GM04504 (cell line): ENCODE results near the gene JMJD8.

Experiments used
- DNase-seq: peaks from one replicate; pipeline ENCODE4 v3.0.0-alpha.2; 2012; ENCODE audit warnings: low read depth

Gene JMJD8

DNA sequence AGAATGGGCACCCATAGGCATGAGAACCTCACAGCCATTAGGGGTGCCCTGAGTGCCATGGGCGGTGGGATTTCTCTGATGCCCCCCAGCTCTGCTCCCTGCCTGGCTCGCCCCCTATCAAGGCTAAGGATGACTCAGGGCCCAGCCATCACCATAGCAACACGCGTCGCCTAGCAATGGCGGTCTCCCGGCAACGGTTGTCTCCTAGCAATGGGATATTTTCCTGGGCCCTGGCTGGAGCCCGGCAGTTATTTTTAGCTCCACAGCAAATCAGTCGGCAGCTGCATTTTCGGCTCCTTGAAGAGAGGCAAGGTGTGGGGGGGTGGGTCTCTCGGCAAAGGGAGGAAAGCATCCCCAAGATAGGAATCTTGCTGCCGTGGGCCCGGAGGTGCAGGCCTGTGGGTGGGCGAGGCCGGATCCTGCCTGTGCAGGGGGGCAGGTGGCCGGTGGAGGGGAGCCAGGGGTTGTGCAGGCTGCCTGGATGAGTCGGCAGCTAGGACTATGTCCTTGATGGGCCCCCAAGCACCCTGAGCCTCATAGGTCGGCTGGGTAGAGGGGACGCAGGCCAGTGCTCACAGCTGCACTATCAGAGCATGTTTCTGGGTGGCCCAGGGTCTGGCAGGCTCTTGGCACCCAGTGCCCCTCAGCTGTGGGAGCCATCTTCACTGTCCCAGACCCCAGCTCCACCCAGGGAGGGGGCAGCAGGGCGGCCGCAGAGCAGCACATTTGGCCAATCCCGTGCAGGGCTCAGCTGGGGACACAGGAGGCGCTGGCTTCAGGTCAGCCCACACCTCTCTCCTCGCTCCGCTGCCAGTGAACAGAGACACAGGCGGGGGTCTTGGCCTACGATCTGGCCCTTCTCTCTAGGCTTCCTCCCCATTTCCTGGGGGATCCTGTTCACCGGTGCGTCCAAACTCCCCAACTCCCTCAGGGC, 25.7 kb upstream of the JMJD8 start:
- no peak for DNase-seq

DNA sequence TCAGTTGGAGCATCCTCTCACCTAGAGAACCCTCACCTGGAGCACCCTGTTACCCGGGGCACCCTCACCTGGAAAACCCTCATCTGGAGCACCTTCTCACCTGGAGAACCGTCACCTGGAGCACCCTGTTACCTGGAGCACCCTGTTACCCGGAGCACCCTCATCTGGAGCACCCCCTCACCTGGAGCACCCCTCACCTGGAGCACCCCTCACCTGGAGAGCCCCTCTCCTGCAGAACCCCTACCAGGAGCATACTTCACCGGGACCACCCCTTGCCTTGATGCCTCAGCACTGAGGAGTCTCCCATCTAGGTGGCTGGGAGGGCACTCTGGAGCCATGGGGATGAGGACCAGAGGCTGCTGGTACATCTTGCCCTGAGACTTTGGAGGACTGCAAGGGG, 24.8 kb upstream of the JMJD8 start:
- DNase-seq = no peak

DNA sequence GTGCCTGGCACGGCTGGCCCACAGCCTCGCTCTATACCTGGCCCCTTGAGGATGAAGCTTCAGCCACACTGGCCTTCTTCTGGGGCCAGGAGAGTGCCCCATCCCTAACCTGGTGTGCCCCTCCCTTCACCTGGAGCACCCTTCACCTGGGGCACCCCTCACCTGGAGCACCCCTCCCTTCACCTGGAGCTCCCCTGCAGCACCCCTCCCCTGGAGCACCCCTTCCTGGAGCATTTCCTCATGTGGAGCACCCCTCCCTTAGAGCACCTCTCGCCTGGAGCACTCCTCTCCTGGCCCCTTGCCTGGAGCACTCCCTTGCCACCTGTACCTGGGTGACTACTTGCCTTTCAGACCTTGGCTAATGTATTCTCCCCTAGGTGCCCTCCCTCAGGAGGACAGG, 23.9 kb upstream of the JMJD8 start:
- no peak for DNase-seq

DNA sequence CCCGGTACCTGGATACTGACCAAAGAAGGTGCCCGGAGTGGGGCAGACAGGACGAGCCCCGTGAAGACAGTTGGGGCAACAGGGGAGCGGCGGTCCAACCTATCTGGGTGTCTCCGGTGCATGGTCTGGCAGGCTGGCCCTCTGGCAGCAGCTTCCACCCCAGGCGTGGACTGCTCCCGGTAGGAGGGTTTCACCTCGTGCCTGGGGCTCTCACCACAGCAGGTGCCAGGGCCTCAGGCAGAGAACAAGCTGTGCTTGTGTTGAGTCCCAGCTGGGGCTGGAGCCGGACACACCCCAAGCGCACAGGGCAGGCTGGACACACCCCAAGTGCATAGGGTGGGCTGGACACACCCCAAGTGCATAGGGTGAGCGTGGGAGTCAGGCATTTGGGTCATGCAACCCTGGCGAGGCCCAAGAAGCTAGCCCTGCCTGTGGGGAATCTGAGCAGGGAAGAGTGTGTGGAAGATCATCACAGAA, 23.0 kb upstream of the JMJD8 start:
- DNase-seq = no peak

DNA sequence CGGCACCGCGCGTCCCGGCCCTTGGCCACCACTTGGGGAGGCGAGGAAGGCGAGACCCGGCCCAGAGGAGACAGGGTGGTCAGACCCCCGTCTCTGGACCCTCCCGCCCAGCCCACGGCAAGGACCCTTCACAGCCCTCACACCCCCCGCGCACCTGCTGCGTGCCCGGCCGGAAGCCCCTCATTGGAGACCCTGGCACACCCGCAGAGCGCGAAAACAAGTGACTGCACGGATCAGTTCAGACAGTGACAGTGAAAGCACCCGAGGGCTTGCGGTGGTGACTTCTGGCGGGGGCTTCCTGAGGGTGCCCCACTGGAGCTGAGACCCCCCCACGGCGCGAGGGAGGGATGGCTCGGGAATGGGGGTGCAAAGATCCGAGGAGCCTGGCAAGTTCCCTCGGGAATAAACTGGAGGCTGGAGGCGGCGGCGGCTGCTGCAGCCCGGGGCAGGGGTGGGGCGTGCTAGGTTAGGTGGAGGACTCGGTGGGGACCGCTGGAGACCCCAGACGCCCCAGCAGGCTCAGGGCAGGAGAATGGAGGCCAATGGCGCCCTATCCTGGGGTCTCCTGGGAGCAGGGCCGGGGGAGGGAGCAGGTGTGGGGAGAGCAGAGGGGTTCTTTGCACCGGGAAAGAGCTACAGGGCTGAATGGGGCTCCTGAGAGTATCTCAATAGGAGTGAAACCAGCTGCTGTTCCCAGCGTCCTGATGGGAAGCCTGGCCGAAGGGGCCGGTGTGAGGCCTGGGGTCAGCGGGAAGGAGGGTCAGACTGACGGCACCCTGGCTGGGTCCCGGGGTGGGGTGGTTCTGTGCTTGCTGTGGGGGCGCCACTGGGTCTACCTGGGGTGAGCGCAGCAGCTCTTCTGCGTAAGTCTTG, 22.3 kb upstream of the JMJD8 start:
- no peak for DNase-seq

DNA sequence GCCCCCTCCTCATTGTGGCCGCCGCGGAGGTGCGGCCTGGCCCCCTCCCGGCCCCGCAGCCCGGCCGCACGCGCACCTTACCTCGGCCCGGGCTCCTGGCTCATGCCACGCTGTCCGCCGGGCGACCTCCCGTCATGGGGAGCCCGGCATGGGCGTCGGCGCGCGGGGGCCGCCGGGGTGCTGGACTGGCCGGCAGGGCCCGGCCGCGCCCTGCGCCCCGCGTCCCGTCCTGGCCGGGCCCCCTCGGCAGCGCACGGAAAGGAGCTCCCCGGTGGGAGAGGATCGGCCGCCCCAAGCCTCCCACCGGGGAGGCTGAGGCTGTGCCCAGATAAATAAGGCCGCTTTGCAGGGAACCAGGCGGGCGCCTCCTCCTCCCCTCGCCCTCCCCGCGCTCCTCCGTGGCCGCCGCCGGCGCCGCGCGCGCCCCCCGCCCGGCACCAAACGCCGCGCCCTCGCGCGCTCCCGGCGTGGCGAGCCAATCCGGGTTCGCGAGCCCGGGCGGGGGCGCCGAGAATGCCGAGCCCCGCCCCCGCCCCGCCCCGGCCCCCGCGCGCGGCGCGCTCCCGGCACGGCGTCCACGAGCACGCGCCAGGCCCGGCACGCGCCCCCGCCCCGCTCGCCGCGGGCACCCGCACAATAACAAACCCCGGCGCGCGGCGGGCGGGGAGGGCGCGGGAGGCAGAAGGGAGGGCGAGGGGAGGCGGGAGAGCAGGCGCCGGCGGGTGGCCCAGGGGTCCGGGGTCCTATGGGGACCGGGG, 21.5 kb upstream of the JMJD8 start, which contains the start of gene FBXL16:
FBXL16 (minus strand) TSS at position 371 of the 758 bp plus-strand sequence. CDS start 8,396 bp downstream, outside the sequence.
- DNase-seq = no peak

DNA sequence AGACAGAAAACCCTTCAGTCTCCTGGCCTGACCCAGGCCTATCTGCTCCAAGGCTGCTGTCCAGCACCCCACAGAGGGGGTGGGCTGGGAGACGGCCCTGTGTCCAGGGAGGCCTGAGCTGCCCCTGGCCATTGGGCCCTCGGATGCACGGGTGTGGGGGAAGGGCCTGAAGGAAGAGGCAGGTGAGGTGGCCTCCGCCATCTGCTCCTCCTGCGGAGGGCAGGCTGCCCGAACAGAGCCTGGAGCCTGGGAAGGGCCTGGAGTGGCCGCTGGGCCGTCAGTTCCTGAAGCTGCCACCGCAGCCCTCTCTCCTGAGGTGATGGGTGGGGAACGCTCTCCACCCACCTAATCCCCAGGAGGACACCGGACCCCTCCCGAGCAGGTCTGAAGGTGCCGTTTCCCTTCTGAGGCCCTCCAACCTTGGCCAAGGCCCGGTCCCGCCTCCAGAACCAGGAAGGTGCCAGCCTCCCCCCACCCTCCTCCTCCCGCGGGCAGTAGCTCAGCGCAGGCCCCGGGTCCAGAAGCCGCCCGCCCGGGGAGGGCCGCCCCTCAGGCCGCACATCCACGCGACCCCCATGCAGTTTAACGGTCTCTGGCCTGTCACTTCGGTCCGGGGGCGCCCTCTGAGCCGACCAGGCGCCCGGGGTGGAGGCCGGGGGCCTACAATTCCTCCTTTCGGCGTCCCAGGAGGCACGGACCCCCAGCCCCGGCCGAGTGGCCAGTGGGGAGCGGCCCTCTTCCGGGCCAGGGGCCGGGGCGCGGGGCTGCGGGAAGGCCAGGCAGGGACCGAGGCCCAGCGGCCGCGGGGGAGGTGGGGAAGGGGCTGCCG, 20.6 kb upstream of the JMJD8 start:
- no peak for DNase-seq

DNA sequence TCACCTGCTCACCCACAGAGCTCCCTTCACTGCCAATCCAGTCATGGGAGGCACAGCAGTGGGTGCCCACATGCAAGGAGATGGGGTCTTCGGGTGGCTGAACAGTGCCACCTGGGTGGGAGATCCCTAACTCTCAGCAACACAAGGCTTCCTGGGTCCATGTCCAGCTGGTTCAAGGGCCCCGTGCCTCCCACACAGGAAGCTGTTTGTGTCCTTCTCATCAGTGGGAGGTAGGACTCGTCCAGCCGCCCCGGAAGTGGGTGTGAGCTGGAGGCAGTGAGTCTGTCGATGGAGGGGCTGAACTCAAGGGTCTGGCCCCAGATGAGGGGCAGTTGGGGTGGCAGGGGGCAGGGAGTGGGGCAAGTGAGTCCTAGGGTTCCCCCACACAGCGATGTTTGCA, 19.9 kb upstream of the JMJD8 start:
- DNase-seq = no peak

DNA sequence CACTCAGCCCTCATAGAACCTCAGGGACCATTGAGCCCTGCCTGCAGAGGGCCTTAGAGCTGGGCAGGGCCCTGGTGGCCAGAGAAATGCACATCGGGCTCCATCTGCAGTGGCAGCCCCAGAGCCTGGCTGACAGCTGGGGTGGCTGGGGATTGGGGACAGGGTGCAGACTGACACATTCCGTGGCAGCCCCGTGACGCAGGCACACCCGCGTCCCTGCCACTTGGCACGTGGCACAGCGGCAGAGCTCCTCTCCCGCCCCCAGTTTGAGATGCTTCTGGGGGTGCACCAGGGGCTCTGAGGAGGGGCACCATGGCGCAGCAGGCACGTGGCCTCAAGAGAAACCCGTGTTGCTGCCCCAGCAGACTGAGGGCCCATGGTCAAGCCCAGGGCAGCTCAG, 19.3 kb upstream of the JMJD8 start:
- no peak for DNase-seq

DNA sequence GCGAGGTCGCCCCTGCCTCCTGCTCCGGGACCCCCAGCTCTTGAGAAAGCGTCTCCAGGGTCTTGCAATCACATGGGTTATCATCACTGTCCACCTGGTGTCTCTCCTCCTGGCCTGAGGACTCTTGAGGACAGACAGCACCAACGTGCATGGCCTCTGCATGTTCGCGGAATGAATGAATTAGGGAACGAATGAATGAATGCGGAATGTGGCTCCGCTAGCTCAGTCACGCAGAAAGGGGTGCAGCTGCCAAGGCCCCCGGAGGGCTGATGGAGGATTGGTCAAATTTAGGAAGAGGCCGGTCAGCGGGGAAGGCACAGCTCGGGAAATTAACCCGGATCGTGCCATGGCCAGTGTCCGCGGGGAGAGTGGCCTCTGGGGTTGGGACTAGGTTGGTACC, 18.2 kb upstream of the JMJD8 start:
- DNase-seq = no peak

DNA sequence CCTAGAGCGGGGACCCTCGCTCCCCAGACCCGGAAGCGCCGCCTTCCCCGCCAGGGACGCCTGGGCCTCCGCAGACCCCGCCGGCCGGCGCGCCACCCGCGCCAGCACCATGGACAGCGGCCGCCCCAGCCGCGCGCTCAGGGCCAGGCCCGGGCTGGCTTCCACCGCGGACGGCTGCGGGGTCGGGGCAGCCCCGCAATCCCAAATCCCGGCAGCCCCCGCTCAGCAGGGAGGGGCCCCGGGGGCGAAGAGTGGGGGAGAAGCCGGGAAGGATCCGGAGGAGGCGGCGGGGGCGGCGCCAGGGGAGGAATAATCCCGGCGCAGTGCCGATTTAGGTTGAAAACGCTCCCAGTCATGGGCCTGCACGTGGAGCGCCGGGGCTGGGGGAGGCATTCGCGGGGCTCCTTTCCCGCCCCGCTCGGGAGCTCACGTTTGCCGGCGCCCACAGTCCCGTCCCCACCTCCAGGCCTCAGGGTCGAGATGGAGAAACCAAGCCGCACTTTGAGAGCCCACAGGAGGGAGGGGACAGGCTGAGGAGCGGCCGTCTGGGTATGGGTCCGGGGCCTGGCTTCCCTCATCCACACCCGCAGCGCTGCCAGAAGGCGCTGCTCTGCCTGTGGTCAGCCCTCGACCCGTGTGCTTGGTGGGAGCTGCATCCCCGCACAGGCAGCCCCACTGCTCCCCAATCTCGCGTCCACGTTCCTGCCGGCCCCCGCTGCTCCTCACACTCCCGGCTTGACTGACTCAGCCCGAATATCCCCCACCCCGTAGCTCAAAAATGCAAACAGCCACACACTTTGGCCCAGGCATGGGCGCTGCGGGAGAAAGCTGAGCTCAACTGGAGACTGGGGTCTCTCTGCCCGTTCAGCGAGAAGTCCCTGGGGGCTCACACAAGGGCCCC, 16.8 kb upstream of the JMJD8 start:
- no peak for DNase-seq

DNA sequence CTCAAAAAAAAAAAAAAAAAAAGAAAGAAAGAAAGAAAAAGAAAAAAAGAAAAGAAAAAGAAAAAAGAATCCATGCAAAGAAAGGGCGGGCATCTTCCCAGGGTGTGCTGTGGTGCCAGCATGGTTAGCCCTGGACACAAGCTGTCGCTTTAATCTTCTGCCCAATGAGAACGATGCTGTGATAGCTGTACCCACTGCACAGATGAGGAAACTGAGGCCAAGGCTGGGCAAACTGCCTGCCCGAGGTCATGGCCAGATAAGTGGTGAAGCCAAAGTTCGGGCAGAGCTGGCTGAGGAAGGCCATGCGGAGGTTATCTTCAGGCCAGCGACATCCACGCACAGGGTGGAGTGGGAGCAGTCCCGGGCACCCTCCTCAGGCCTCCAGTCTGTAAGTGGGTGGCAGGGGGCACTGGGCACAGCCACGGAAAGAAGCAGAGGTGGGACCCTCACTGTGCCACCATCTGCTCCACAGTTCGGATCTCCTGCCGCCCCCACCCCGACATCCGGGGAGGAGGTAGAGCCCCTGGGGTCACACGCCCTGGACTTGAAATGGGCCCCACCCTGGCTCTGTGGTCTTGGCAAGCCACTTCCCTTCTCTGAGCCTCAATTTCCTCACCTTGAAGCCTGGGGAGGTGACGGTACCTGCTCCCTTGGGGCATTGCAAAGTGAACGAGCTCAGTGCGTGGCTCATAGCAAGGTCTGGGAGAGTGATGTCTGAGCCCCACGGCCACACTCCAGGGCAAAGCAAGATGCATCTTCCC, 15.0 kb upstream of the JMJD8 start:
- no peak for DNase-seq

DNA sequence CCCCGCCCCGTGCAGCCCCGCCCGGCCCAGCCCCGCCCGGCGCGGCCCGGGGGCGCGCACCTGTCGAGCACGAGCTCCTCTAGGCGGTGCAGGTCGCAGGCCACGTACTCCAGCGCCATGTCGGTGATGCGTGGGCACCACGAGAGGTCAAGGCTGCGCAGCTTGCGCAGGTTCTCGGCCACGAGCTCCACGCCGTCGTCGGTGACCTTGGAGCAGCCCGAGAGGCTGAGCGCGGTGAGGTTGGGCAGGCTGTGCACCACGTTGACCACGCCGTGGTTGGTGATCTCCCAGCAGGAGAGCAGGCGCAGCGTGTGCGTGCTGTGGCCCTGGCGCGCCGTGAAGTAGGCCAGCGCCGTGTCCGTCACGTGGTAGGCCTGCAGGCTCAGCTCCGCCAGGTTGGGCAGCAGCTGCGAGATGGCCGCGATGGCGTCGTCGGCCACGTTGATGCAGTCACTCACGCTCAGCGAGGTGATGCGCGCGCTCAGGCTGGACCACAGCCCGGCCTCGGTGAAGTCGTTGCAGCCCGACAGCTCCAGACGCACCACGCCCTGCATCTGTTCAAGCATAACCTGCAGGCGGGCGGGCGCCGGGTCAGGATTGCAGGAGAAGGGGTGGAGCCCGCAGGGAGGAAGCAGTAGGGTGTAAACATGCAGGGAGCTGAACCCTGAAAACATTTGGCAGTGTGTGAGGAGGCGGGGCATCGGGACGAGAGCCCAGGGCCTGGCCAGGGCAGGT, 11.4 kb upstream of the JMJD8 start:
- DNase-seq = no peak

DNA sequence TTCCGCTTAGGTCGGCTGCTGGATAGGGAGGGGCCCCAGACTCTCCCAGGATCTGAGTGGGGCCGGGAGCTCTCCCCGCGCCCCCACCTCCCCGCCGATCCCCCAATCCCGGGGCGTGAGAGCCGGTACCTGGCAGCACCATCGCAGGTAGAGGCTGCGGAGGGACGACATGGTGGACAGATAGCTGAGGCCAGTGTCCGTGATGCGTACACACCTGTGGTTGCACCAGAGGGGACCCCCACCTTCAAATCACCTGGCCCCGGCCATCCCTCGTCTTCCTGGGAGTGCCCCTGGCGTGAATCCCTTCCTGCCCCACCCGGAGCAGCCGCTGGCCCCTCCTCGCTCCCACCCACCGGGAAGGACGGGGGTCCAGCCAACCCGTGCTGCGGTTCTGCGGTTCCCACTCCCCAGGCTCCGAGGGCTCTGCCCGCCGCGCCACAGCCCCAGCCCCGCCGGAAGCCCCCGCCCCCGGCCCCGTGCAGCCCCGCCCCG, 10.8 kb upstream of the JMJD8 start:
- no peak for DNase-seq

DNA sequence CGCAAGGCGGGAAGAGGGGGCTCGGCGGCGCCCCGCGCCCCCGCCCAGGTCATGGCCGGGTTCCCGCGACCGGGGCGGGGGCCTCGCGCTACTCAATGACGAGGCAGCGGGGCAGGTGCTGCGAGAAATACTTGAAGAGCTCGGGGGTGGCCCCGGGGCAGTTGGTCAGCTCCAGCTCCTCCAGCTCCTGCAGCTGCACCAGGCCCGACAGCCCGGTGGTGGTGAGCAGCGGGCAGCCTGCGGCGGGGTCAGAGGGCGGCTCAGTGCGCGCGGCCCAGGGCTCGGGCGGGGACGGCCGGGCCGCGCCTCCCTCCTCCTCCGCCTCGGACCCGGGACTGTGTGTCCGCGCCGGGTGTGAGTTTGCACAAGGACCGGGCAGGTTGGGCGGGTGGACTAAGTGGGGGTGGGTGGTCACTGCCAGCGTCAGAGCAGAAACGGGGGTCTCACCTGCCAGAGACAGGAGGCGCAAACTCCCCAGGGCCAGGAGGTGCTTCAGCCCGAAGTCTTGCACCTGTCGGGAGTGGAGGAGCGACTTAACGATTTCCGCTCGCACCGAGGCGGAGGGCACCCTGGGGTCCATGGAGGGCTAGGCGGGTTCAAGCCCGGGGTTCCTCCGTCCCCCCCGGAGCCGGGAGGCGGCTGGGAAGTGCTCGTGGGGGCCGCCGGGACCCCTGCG, 10.2 kb upstream of the JMJD8 start:
- no peak for DNase-seq

DNA sequence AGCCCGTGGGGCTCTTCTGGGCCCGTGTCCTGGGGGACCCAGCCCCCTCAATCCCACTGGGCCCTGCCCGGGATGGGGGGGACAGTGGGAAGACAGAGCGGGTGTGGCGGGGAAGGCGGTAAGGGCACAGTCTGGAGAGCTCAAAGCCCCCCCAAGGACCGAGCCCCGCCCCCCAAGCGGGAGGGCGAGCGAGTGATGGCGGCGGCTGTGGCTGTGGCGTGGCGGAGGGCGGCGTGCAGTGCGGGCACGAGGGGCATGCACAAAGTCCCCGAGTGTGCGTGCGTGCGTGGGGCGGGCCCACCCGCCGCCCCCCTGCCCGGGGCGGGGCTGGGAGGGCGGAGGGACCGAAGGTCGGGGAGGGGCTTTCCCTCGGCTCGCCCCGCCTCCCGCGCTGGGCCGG, 9.6 kb upstream of the JMJD8 start:
- DNase-seq = no peak

DNA sequence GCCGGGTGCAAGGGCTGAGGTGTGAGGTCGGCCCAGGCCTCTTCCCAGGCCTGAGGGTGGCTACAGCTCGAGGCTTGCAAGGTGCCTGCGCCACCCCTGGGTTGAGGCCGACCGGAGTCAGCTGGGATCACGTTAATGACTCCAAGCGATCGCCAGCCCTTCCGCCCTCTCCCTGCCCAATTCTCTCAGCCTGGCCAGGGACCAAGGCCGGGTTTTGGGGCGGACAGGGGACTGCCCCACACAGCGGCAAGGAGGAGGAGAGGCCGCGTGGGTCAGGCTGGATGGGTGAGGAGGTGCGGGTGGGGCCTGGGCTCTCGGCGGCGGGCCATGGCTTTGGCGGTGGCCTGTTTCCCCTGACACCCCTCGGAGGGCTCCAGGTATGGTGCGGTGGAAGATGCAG, 9.2 kb upstream of the JMJD8 start:
- no peak for DNase-seq
